Measurements from ENCODE around the gene MEP1A.

Gene MEP1A

GRCh38 chr6:46882645-46883044 lies 89.5 kb downstream of the MEP1A start:
- Histone ChIP-seq H3K4me3 (ENCODE audit: low read depth in 1 of 2, low read length in 2 of 2) (no peak overlapping the region), H3K9me3 (ENCODE audit: control insufficient read depth in 1 of 2, low read length in 2 of 2) (no peaks in the 10 kb centered on the region), H3K36me3 (ENCODE audit: control insufficient read depth in 1 of 2, insufficient read depth in 2 of 2, low read length in 2 of 2) (no peaks in the 10 kb centered on the region), H3K27me3 (ENCODE audit: low read depth, low read length) (no peaks in the 10 kb centered on the region), H3K27ac (ENCODE audit: low read length) (no peak overlapping the region), H3K4me1 (ENCODE audit: control insufficient read depth in 1 of 2, insufficient read depth in 2 of 2, low read length in 2 of 2) (no peaks in the 10 kb centered on the region)

- Histone ChIP-seq H3K4me1 (ENCODE audit: control insufficient read depth in 1 of 2, insufficient read depth in 2 of 2, low read length in 2 of 2) (no peaks in the 10 kb centered on the region), H3K27me3 (ENCODE audit: low read depth, low read length) (no peaks in the 10 kb centered on the region), H3K4me3 (ENCODE audit: low read depth in 1 of 2, low read length in 2 of 2) (no peak overlapping the region), H3K9me3 (ENCODE audit: control insufficient read depth in 1 of 2, low read length in 2 of 2) (no peaks in the 10 kb centered on the region), H3K27ac (ENCODE audit: low read length) (no peak overlapping the region), H3K36me3 (ENCODE audit: control insufficient read depth in 1 of 2, insufficient read depth in 2 of 2, low read length in 2 of 2) (no peaks in the 10 kb centered on the region)
These were observed 94.8 kb downstream of the MEP1A start for GRCh38 chr6:46888031-46888430.

GRCh38 chr6:46888578-46888977 lies 95.4 kb downstream of the MEP1A start:
- H3K9me3 ChIP-seq (ENCODE audit: control insufficient read depth in 1 of 2, low read length in 2 of 2), result no peaks in the 10 kb centered on the region
- no peak overlapping the region for H3K4me3 ChIP-seq (ENCODE audit: low read depth in 1 of 2, low read length in 2 of 2)
- H3K27ac ChIP-seq (ENCODE audit: low read length), result no peak overlapping the region
- H3K27me3 ChIP-seq (ENCODE audit: low read depth, low read length), result no peaks in the 10 kb centered on the region
- H3K4me1 ChIP-seq (ENCODE audit: control insufficient read depth in 1 of 2, insufficient read depth in 2 of 2, low read length in 2 of 2), result no peaks in the 10 kb centered on the region
- H3K36me3 ChIP-seq (ENCODE audit: control insufficient read depth in 1 of 2, insufficient read depth in 2 of 2, low read length in 2 of 2), result no peaks in the 10 kb centered on the region

All from muscle layer of duodenum (tissue), 2 donors.